Astrocyte of the spinal cord (primary cell): ENCODE results near the gene RIMBP2.

ENCODE experiments used
- DNase-seq: peaks from one replicate; pipeline ENCODE4 v3.0.0; 2011; ENCODE audit warnings: low read depth, low spot score
- H3K4me3 ChIP-seq: 2 replicates; pipeline ENCODE4 v1.5.1; 2011; ENCODE audit warnings: low read depth, mild to moderate bottlenecking, low read length, moderate library complexity
- in situ Hi-C: cut with HindIII; loops from 2 replicates; pipeline ENCODE4 v1.10.0; 2017; ENCODE audit warnings: low sequenced_read_pairs
- TF ChIP-seq, protein P1 (sequence below): IDR thresholded peaks from 2 replicates; pipeline ENCODE4 v1.5.1; 2012; ENCODE audit warnings: low read depth, mild to moderate bottlenecking, low read length, inconsistent platforms

The RIMBP2 gene

DNA sequence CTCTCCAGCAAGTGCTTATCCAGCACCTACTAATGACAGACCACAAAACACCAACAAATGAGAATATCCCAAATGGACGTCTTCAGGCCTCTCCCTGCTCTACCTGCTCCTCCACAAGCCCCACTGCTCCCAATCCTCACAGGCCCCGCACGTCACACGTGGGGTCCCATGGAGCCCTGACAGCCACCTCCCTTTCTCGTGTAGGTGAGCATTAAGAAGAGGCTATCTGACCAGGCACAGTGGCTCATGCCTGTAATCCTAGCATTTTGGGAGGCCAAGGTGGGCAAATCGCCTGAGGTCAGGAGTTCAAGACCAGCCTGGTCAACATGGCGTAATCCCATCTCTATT lies 5.4 kb downstream of the RIMBP2 start:
- DNase-seq: no peak
- in situ Hi-C loops: no loop called here
- TF ChIP-seq, protein P1, sequence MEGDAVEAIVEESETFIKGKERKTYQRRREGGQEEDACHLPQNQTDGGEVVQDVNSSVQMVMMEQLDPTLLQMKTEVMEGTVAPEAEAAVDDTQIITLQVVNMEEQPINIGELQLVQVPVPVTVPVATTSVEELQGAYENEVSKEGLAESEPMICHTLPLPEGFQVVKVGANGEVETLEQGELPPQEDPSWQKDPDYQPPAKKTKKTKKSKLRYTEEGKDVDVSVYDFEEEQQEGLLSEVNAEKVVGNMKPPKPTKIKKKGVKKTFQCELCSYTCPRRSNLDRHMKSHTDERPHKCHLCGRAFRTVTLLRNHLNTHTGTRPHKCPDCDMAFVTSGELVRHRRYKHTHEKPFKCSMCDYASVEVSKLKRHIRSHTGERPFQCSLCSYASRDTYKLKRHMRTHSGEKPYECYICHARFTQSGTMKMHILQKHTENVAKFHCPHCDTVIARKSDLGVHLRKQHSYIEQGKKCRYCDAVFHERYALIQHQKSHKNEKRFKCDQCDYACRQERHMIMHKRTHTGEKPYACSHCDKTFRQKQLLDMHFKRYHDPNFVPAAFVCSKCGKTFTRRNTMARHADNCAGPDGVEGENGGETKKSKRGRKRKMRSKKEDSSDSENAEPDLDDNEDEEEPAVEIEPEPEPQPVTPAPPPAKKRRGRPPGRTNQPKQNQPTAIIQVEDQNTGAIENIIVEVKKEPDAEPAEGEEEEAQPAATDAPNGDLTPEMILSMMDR: no peak
- H3K4me3 ChIP-seq: no peak overlapping the region

DNA sequence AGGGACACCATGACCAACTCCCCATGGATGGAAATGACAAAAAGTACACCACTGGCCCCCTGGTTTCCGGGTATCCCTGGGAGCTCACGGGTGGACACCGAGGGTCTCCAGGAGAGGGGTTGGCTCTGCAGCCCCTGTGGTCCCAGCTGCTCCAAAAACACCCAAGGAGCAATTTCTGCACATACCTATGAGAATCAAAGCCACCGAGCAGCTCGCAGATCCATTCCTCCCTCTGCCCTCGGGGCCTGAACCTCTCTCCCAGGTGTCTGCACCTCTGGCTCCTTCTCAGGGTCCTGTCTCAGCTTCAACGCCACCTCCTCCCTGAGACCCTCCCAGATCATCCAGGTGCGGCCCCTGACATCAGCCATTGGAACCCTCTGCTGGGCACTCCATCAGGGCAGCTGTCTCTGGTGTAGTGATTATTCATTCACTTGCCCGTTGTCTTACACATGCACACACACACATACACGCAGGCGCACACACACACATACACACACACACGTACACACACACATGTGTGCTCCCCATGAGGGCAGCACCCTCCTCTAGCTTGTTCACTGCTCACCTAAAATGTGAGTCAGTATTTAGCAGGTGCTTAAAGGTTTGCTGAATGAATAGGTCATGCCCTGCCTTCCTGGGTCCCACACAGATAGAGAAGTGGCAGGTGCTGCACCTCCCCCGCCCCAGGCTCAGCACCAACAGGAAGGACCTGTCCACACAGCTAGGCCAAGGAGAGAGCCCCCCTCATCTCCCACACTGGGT lies 5.9 kb downstream of the RIMBP2 start:
- in situ Hi-C loops: no loop called here
- TF ChIP-seq, protein P1: no peak
- no peak for DNase-seq
- H3K4me3 ChIP-seq: no peak overlapping the region

- TF ChIP-seq, protein P1: no peak
- DNase-seq: no peak
- no peak overlapping the region for H3K4me3 ChIP-seq
- in situ Hi-C loops: no loop called here
Observed at GRCh38 chr12:130709151-130709970, 6.7 kb downstream of the RIMBP2 start.

GRCh38 chr12:130708648-130709047 lies 7.5 kb downstream of the RIMBP2 start:
- in situ Hi-C loops: no loop called here
- no peak overlapping the region for H3K4me3 ChIP-seq
- TF ChIP-seq, protein P1: no peak
- DNase-seq: no peak

- no peak for DNase-seq
- in situ Hi-C loops: no loop called here
- TF ChIP-seq, protein P1: no peak
- H3K4me3 ChIP-seq: no peak overlapping the region
Observed at GRCh38 chr12:130707571-130707891, 8.6 kb downstream of the RIMBP2 start.

GRCh38 chr12:130706885-130707570 lies 9.1 kb downstream of the RIMBP2 start:
- H3K4me3 ChIP-seq: no peak overlapping the region
- TF ChIP-seq, protein P1: no peak
- DNase-seq: no peak
- in situ Hi-C loops: no loop called here
